T-helper 1 cell (primary cell): ENCODE results near the gene STARD3.
"Not testable (repeated sequence)": the region's sequence is repeated elsewhere in the genome, so short reads cannot be mapped to it uniquely, and the experiment has no call there.

Experiments used
- DNase-seq, 5 donors: peaks; one replicate each; pipeline ENCODE4 v3.0.0-alpha.2; 2012 to 2020

The STARD3 gene

GRCh38 chr17:39697961-39698360, 61.0 kb downstream of the STARD3 start:
- DNase-seq = no peak

- not testable (repeated sequence) for DNase-seq
Measured at GRCh38 chr17:39699157-39699817, 62.3 kb downstream of the STARD3 start.

GRCh38 chr17:39699818-39700147, 62.8 kb downstream of the STARD3 start, which contains the start of gene ERBB2:
Gene ERBB2 (plus strand): TSS chr17:39700064. CDS start chr17:39700239, 175 bp downstream.
- no peak for DNase-seq

- no peak for DNase-seq
Measured at GRCh38 chr17:39700148-39700987, 63.4 kb downstream of the STARD3 start.

GRCh38 chr17:39701012-39701783, 64.3 kb downstream of the STARD3 start:
- no peak for DNase-seq

GRCh38 chr17:39701784-39702422, 65.0 kb downstream of the STARD3 start:
- DNase-seq = no peak

GRCh38 chr17:39702901-39703893, 66.3 kb downstream of the STARD3 start:
- no peak for DNase-seq

GRCh38 chr17:39703913-39704312, 67.0 kb downstream of the STARD3 start:
- no peak for DNase-seq

- DNase-seq = no peak
Measured at GRCh38 chr17:39704821-39705551, 68.0 kb downstream of the STARD3 start.

GRCh38 chr17:39705786-39706348, 68.9 kb downstream of the STARD3 start:
- no peak for DNase-seq

- DNase-seq = no peak
Measured at GRCh38 chr17:39706383-39706782, 69.4 kb downstream of the STARD3 start.

- peak in 1 of 5 donors; percentile 55 for DNase-seq
Measured at GRCh38 chr17:39706921-39707337, 70.0 kb downstream of the STARD3 start.

GRCh38 chr17:39709319-39709997, 72.5 kb downstream of the STARD3 start:
- no peak for DNase-seq

GRCh38 chr17:39709998-39710964, 73.3 kb downstream of the STARD3 start:
- DNase-seq = no peak

GRCh38 chr17:39711071-39711470, 74.1 kb downstream of the STARD3 start:
- DNase-seq = not testable (repeated sequence)

GRCh38 chr17:39711851-39712250, 74.9 kb downstream of the STARD3 start:
- no peak for DNase-seq
